Stimulated activated CD4-positive, alpha-beta T cell treated with anti-CD3 and anti-CD28 coated beads, Interleukin-4, amount 100 ng/mL, for 24 hours (primary cell): ENCODE data around the gene TRAF3IP1.
"Not testable (repeated sequence)": the region's sequence is repeated elsewhere in the genome, so short reads cannot be mapped to it uniquely, and the experiment has no call there.

Experiments used
- DNase-seq: peaks from one replicate; pipeline ENCODE4 v3.0.0-alpha.2; 2020

The TRAF3IP1 gene

GRCh38 chr2:238310721-238311120 is 9.6 kb upstream of the TRAF3IP1 start:
- DNase-seq = not testable (repeated sequence)

GRCh38 chr2:238313289-238313990 is 6.9 kb upstream of the TRAF3IP1 start:
- DNase-seq = no peak

- DNase-seq = no peak
Observed at GRCh38 chr2:238313991-238314350, 6.3 kb upstream of the TRAF3IP1 start.

GRCh38 chr2:238314576-238314975 is 5.7 kb upstream of the TRAF3IP1 start:
- no peak for DNase-seq

GRCh38 chr2:238315031-238315595 is 5.2 kb upstream of the TRAF3IP1 start:
- DNase-seq = no peak

- no peak for DNase-seq
Observed at GRCh38 chr2:238320648-238321281, 447 bp downstream of the TRAF3IP1 start.

- no peak for DNase-seq
Observed at GRCh38 chr2:238321467-238321866, 1.1 kb downstream of the TRAF3IP1 start.

GRCh38 chr2:238322001-238322411 is 1.7 kb downstream of the TRAF3IP1 start:
- no peak for DNase-seq

- not testable (repeated sequence) for DNase-seq
Observed at GRCh38 chr2:238324248-238324647, 3.9 kb downstream of the TRAF3IP1 start.

GRCh38 chr2:238325694-238326093 is 5.4 kb downstream of the TRAF3IP1 start:
- DNase-seq = no peak

- no peak for DNase-seq
Observed at GRCh38 chr2:238326801-238327365, 6.6 kb downstream of the TRAF3IP1 start.

- no peak for DNase-seq
Observed at GRCh38 chr2:238327751-238328150, 7.4 kb downstream of the TRAF3IP1 start.

GRCh38 chr2:238330391-238330790 is 10.1 kb downstream of the TRAF3IP1 start:
- DNase-seq = no peak

- DNase-seq = no peak
Observed at GRCh38 chr2:238331916-238332315, 11.6 kb downstream of the TRAF3IP1 start.

- DNase-seq = no peak
Observed at GRCh38 chr2:238334885-238335284, 14.6 kb downstream of the TRAF3IP1 start.

- not testable (repeated sequence) for DNase-seq
Observed at GRCh38 chr2:238335591-238335990, 15.3 kb downstream of the TRAF3IP1 start.

- DNase-seq = no peak
Observed at GRCh38 chr2:238336151-238336550, 15.8 kb downstream of the TRAF3IP1 start.

- DNase-seq = no peak
Observed at GRCh38 chr2:238336793-238337444, 16.6 kb downstream of the TRAF3IP1 start.

GRCh38 chr2:238337846-238338245 is 17.5 kb downstream of the TRAF3IP1 start:
- DNase-seq = no peak

- no peak for DNase-seq
Observed at GRCh38 chr2:238338710-238339394, 18.5 kb downstream of the TRAF3IP1 start.

- no peak for DNase-seq
Observed at GRCh38 chr2:238339395-238339780, 19.1 kb downstream of the TRAF3IP1 start.

- DNase-seq = no peak
Observed at GRCh38 chr2:238339814-238340213, 19.5 kb downstream of the TRAF3IP1 start.

- DNase-seq = no peak
Observed at GRCh38 chr2:238341536-238341935, 21.2 kb downstream of the TRAF3IP1 start.
